HCT116 (cell line): ENCODE results near the gene P2RX7.

Experiments
- JUND ChIP-seq: IDR thresholded peaks from 2 replicates; pipeline ENCODE4 v1.6.1; 2012
- ZNF274 ChIP-seq: fragments of 200-500 bp; sonication (Bioruptor generic); IDR thresholded peaks from 2 replicates; pipeline ENCODE4 v1.6.1; 2014; ENCODE audit warnings: mild to moderate bottlenecking, low read depth, low read length, inconsistent platforms
- TF ChIP-seq, protein P1 (sequence below), 3 experiments: fragments of 200-600 bp in 1 of 3; sonication (generic) in 1 of 3; IDR thresholded peaks in 2 of 3; conservative IDR thresholded peaks in 1 of 3; 2 replicates each; pipeline ENCODE4 v1.5.1; 2012 to 2017; ENCODE audit warnings: low read depth in 2 of 3, low read length in 2 of 3, antibody characterized with exemption in 1 of 3, borderline replicate concordance in 1 of 3, control low read depth in 1 of 3, mild to moderate bottlenecking in 1 of 3, mixed read lengths in 1 of 3, mixed run types in 1 of 3, moderate library complexity in 1 of 3; ENCODE audit not compliant: insufficient read depth in 1 of 3
- TF ChIP-seq, protein P2 (sequence below): IDR thresholded peaks from 2 replicates; pipeline ENCODE4 v1.6.1; 2011; ENCODE audit warnings: mild to moderate bottlenecking, low read length, moderate library complexity; ENCODE audit not compliant: insufficient replicate concordance; ENCODE audit errors: extremely low read depth

DNA sequence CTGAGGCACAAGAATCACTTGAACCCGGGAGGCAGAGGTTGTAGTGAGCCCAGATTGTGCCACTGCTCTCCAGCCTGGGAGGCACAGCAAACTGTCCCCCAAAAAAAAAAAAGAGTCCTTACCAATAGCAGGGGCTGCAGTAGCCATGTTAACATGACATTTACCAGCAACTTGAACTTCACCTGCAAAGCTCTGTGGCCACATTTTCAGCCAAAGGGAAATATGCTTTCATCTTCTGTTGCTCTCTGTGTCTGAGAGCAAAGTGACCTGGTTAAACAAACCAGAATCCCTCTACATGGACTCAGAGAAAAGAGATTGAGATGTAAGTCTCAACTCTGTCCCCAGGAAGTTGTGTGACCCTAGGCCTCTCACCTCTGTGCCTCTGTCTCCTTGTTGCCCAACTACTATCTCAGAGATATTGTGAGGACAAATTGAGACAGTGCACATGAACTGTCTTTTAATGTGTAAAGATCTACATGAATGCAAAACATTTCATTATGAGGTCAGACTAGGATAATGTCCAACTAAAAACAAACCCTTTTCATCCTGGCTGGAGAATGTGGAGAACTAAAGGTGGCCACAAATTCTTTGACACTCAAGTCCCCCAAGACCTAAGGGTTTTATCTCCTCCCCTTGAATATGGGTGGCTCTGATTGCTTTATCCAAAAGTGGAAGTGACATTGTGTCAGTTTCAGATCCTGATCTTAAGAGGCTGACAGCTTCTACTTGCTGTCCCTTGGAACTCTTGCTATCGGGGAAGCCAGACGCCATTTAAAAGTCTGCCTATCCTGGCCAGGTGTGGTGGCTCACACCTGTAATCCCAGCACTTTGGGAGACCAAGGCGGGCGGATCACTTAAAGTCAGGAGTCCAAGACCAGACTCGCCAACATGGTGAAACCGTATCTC is 52.6 kb downstream of the P2RX7 start:
- TF ChIP-seq JUND (no peak), ZNF274 (no peak)
- TF ChIP-seq, protein P1, sequence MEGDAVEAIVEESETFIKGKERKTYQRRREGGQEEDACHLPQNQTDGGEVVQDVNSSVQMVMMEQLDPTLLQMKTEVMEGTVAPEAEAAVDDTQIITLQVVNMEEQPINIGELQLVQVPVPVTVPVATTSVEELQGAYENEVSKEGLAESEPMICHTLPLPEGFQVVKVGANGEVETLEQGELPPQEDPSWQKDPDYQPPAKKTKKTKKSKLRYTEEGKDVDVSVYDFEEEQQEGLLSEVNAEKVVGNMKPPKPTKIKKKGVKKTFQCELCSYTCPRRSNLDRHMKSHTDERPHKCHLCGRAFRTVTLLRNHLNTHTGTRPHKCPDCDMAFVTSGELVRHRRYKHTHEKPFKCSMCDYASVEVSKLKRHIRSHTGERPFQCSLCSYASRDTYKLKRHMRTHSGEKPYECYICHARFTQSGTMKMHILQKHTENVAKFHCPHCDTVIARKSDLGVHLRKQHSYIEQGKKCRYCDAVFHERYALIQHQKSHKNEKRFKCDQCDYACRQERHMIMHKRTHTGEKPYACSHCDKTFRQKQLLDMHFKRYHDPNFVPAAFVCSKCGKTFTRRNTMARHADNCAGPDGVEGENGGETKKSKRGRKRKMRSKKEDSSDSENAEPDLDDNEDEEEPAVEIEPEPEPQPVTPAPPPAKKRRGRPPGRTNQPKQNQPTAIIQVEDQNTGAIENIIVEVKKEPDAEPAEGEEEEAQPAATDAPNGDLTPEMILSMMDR (IDR thresholded peaks at IDR 0.05 in 2 of 3, conservative IDR thresholded peaks at IDR 0.05 in 1 of 3; ENCODE audit: borderline replicate concordance in 1 of 3, insufficient read depth in 1 of 3, low read depth in 2 of 3, low read length in 2 of 3): no peak
- TF ChIP-seq, protein P2, sequence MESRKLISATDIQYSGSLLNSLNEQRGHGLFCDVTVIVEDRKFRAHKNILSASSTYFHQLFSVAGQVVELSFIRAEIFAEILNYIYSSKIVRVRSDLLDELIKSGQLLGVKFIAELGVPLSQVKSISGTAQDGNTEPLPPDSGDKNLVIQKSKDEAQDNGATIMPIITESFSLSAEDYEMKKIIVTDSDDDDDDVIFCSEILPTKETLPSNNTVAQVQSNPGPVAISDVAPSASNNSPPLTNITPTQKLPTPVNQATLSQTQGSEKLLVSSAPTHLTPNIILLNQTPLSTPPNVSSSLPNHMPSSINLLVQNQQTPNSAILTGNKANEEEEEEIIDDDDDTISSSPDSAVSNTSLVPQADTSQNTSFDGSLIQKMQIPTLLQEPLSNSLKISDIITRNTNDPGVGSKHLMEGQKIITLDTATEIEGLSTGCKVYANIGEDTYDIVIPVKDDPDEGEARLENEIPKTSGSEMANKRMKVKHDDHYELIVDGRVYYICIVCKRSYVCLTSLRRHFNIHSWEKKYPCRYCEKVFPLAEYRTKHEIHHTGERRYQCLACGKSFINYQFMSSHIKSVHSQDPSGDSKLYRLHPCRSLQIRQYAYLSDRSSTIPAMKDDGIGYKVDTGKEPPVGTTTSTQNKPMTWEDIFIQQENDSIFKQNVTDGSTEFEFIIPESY: no peak
